Measurements from ENCODE around the gene ZMYND8. TPM values are rescaled to one million over a fixed set of nuclear protein-coding genes. Genes with fewer than 3 reads are reported as not detected.

Gene ZMYND8
- total and polyA plus RNA-seq, 2 of the 8 experiments (the other 6 are each of a cell fraction or from before 2014, with no cell fraction given), result 50.5 to 163 TPM

- peaks cover 0 to 3% of the 10 kb centered on the region in 2 experiments; a peak in 1 of 4 replicates for H3K79me2 ChIP-seq (ENCODE audit: control insufficient read depth in 1 of 2, insufficient read depth in 2 of 2, low read length in 2 of 2)
- no peak overlapping the region for H3K4me2 ChIP-seq (ENCODE audit: insufficient read depth in 1 of 2, low read depth in 2 of 2, low read length in 2 of 2)
- no peak overlapping the region for H3K56ac ChIP-seq (replicated peaks; ENCODE audit: insufficient read length, low read depth, low read length)
- no peak overlapping the region for H2AFZ ChIP-seq (ENCODE audit: low read length)
- FAIRE-seq (no peak), DNase-seq (ENCODE audit: low read depth in 1 of 2, low spot score in 2 of 2) (no peak)
- no peak overlapping the region; the same call in 1 of the 2 replicates for H2BK12ac ChIP-seq (ENCODE audit: low read depth, low read length)
- ChIA-PET CTCF (ENCODE audit: partially characterized antibody) (interaction anchor here (1.3 to 7.2 kb wide), 7 partner anchors 9 to 159 kb away, joined by 3 to 179 read pairs (median 13); no protein-coding TSS in a partner anchor), POLR2A (ENCODE audit: partially characterized antibody) (interaction anchor here (0.7 to 4.0 kb wide), 7 partner anchors 10 to 148 kb away, joined by 3 to 23 read pairs (median 7); no protein-coding TSS in a partner anchor)
- no peak overlapping the region for H3K14ac ChIP-seq (ENCODE audit: insufficient read length)
- H4K91ac ChIP-seq (replicated peaks; ENCODE audit: insufficient read length, low read length), result no peak overlapping the region
- WGBS, 2 experiments (ENCODE audit: extremely low coverage in 1 of 2, insufficient coverage in 1 of 2, insufficient read length in 1 of 2, insufficient replicate concordance in 2 of 2, low coverage in 1 of 2, low lambda C conversion rate in 2 of 2, missing lambda C conversion rate in 1 of 2), result 82% methylated on average over 4 of the region's 4 CpGs; no CpG with 5 or more reads in 1 of the 2 experiments
- 0 out of 2 replicates have a peak overlapping the region, but pooled peaks have one; percentile 81 for H2BK15ac ChIP-seq (ENCODE audit: low read length)
- no peak overlapping the region for H2BK5ac ChIP-seq (ENCODE audit: low read depth, low read length)
- no peak overlapping the region for H4K8ac ChIP-seq (ENCODE audit: extremely low read depth, insufficient read depth, low read length)
- no peak overlapping the region for H3K4ac ChIP-seq (replicated peaks; ENCODE audit: insufficient read length, low read depth, low read length)
- no peaks in the 10 kb centered on the region for H4K20me1 ChIP-seq (replicated peaks in 1 of 2; ENCODE audit: control insufficient read depth in 1 of 2, insufficient read depth in 2 of 2, low read length in 2 of 2)
- no peaks in the 10 kb centered on the region; a peak in 2 of 8 replicates for H3K36me3 ChIP-seq (ENCODE audit: control insufficient read depth in 2 of 4, insufficient read depth in 4 of 4, low read length in 3 of 4)
- H3K79me1 ChIP-seq (ENCODE audit: low read depth, low read length), result no peaks in the 10 kb centered on the region
- H3K9ac ChIP-seq (replicated peaks in 1 of 4; ENCODE audit: extremely low read depth in 1 of 4, low read depth in 3 of 4, low read length in 3 of 4), result no peak overlapping the region
- H3K23ac ChIP-seq (ENCODE audit: insufficient read length), result no peak overlapping the region
- TF ChIP-seq CTBP2 (IDR thresholded peaks at IDR 0.05; ENCODE audit: borderline replicate concordance, insufficient read depth, insufficient read length, low read length) (no peak), SUZ12 (IDR thresholded peaks at IDR 0.05; ENCODE audit: low read length) (no peak), JUND (IDR thresholded peaks at IDR 0.05; ENCODE audit: low read length) (no peak), GABPA (IDR thresholded peaks at IDR 0.05; ENCODE audit: borderline replicate concordance, insufficient read depth, low read length) (no peak), POLR2A (IDR thresholded peaks at IDR 0.05; ENCODE audit: control extremely low read depth in 1 of 2, low read depth in 2 of 2, low read length in 2 of 2) (no peak), TAF7 (optimal IDR thresholded peaks at IDR 0.05; ENCODE audit: borderline replicate concordance, low read depth, low read length) (no peak), CHD1 (IDR thresholded peaks at IDR 0.05; ENCODE audit: low read depth, low read length) (no peak)
- TF ChIP-seq, protein P1, sequence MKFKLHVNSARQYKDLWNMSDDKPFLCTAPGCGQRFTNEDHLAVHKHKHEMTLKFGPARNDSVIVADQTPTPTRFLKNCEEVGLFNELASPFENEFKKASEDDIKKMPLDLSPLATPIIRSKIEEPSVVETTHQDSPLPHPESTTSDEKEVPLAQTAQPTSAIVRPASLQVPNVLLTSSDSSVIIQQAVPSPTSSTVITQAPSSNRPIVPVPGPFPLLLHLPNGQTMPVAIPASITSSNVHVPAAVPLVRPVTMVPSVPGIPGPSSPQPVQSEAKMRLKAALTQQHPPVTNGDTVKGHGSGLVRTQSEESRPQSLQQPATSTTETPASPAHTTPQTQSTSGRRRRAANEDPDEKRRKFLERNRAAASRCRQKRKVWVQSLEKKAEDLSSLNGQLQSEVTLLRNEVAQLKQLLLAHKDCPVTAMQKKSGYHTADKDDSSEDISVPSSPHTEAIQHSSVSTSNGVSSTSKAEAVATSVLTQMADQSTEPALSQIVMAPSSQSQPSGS (IDR thresholded peaks at IDR 0.05; ENCODE audit: low read length), result no peak
- no peak overlapping the region for H3K27ac ChIP-seq (ENCODE audit: low read depth, low read length)
- peaks cover 0 to 11% (median 2%) of the 10 kb centered on the region in 4 experiments; a peak in 5 of 7 replicates for H3K4me1 ChIP-seq (replicated peaks in 1 of 4; ENCODE audit: control insufficient read depth in 3 of 4, insufficient read depth in 4 of 4, low read length in 3 of 4)
- H3K23me2 ChIP-seq (ENCODE audit: low read depth, low read length), result no peaks in the 10 kb centered on the region; the same call in 1 of the 2 replicates
- peak overlapping the region; percentile 23 for H2BK20ac ChIP-seq (ENCODE audit: low read length)
- no peak overlapping the region for H3K4me3 ChIP-seq (ENCODE audit: extremely low read depth in 1 of 4, insufficient read depth in 2 of 4, low read depth in 3 of 4, low read length in 4 of 4)
- H4K5ac ChIP-seq (ENCODE audit: insufficient read length, low read depth, low read length), result no peak overlapping the region
- H3K9me3 ChIP-seq (ENCODE audit: insufficient read depth in 2 of 2, low read depth in 1 of 2, low read length in 1 of 2), result no peaks in the 10 kb centered on the region
- no peak overlapping the region for H2BK120ac ChIP-seq (replicated peaks; ENCODE audit: low read depth, low read length)
- H3K27me3 ChIP-seq (replicated peaks in 1 of 4; ENCODE audit: control insufficient read depth in 3 of 4, extremely low read depth in 1 of 4, insufficient read depth in 3 of 4, low read length in 3 of 4), result no peaks in the 10 kb centered on the region
- H3K18ac ChIP-seq (ENCODE audit: extremely low read depth, low read length), result no peak overlapping the region
- H2AK5ac ChIP-seq (ENCODE audit: low read depth, low read length), result no peak overlapping the region
Observed at GRCh38 chr20:47380481-47380880, 24.0 kb upstream of the ZMYND8 start.

All from H1 (cell line).